HepG2 (cell line): ENCODE data around the gene GLB1L. TPM values are rescaled to one million over a fixed set of nuclear protein-coding genes. Genes with fewer than 3 reads are reported as not detected.
A peak's percentile ranks its signal among the peaks of the same experiment; 100 is the strongest.

Source experiments
- FIP1L1 ChIP-seq: fragments of 200-400 bp; formaldehyde crosslinking; IDR thresholded peaks from 2 replicates; pipeline ENCODE4 v1.6.1; 2018; ENCODE audit warnings: low read depth, mild to moderate bottlenecking, low read length, moderate library complexity, borderline replicate concordance; ENCODE audit not compliant: insufficient read depth
- FOXC1 ChIP-seq: sonication (generic); formaldehyde crosslinking; IDR thresholded peaks from 2 replicates; pipeline ENCODE4 v1.8.0; 2022; ENCODE audit warnings: mild to moderate bottlenecking, missing genetic modification reagents, borderline replicate concordance
- GTF3A ChIP-seq: sonication (generic); formaldehyde crosslinking; conservative IDR thresholded peaks from 2 replicates; pipeline ENCODE4 v1.4.0; 2020; ENCODE audit warnings: mild to moderate bottlenecking, missing genetic modification reagents
- HMGXB4 ChIP-seq, 2 experiments: sonication (generic) in 1 of 2; formaldehyde crosslinking in 1 of 2; IDR thresholded peaks; 2 replicates each; pipeline versions ENCODE4 v1.4.0 to v1.6.1; 2018 to 2020; ENCODE audit warnings: missing genetic modification reagents in 2 of 2, borderline replicate concordance in 1 of 2, low read depth in 1 of 2, mild to moderate bottlenecking in 1 of 2, missing biosample characterization in 1 of 2
- LBX2 ChIP-seq: sonication (generic); formaldehyde crosslinking; IDR thresholded peaks from 2 replicates; pipeline ENCODE4 v1.5.0; 2020; ENCODE audit warnings: missing genetic modification reagents, mild to moderate bottlenecking, borderline replicate concordance
- MTERF4 ChIP-seq: sonication (generic); formaldehyde crosslinking; IDR thresholded peaks from 2 replicates; pipeline ENCODE4 v1.8.0; 2023; ENCODE audit warnings: mild to moderate bottlenecking, missing genetic modification reagents
- POGZ ChIP-seq: sonication (generic); formaldehyde crosslinking; IDR thresholded peaks from 2 replicates; pipeline ENCODE4 v1.4.0; 2020; ENCODE audit warnings: mild to moderate bottlenecking, missing genetic modification reagents
- RNF219 ChIP-seq: sonication (generic); formaldehyde crosslinking; IDR thresholded peaks from 2 replicates; pipeline ENCODE4 v1.5.0; 2020; ENCODE audit warnings: mild to moderate bottlenecking, missing genetic modification reagents
- ZBTB10 ChIP-seq: sonication (generic); formaldehyde crosslinking; IDR thresholded peaks from 2 replicates; pipeline ENCODE4 v1.4.0; 2020; ENCODE audit warnings: missing genetic modification reagents, borderline replicate concordance
- ZFP37 ChIP-seq: sonication (generic); formaldehyde crosslinking; IDR thresholded peaks from 2 replicates; pipeline ENCODE4 v1.4.0; 2020; ENCODE audit warnings: missing genetic modification reagents, borderline replicate concordance
- ZKSCAN1 ChIP-seq: fragments of 150-350 bp; IDR thresholded peaks from 2 replicates; pipeline ENCODE4 v1.6.1; 2014; ENCODE audit warnings: low read length
- ZNF646 ChIP-seq: sonication (generic); formaldehyde crosslinking; IDR thresholded peaks from 2 replicates; pipeline ENCODE4 v1.9.0; 2021; ENCODE audit warnings: mild to moderate bottlenecking, missing genetic modification reagents
- ZNF768 ChIP-seq: sonication (generic); formaldehyde crosslinking; IDR thresholded peaks from 2 replicates; pipeline ENCODE4 v1.4.0; 2020; ENCODE audit warnings: missing genetic modification reagents
- polyA plus RNA-seq, 8 experiments: library from polyadenylated mRNA; depleted of rRNA in 3 of 8; stranded (reverse) in 7 of 8; unstranded in 1 of 8; fragments of >200 nt; fragmentation: Illumina TruSeq in 4 of 8; extraction: Trizol in 4 of 8; gene quantifications; 2 replicates each; pipeline versions ENCODE4 v1.2.1 to v1.2.3, GENCODE V29; 2011 to 2016; ENCODE audit warnings: low read depth in 4 of 8, missing spikeins in 1 of 8, mixed read lengths in 1 of 8; ENCODE audit not compliant: insufficient read depth in 1 of 8
- total RNA-seq, 5 experiments: library from RNA; depleted of rRNA; stranded (reverse); fragments of >200 nt; fragmentation: Illumina TruSeq; extraction: Trizol; gene quantifications; 2 replicates each; pipeline ENCODE4 v1.2.3, GENCODE V29; 2016; ENCODE audit warnings: low read depth in 1 of 5

Gene GLB1L
- total and polyA plus RNA-seq, 2 of the 13 experiments (the other 11 are each of a cell fraction or from before 2014, with no cell fraction given) = 6.8 to 7.3 TPM

- TF ChIP-seq LBX2 (CRISPR knock-in tag) = no peak; the same call in 1 of the 2 replicates
- TF ChIP-seq GTF3A (CRISPR knock-in tag) = peak; percentile 66
- TF ChIP-seq ZBTB10 (CRISPR knock-in tag) = peak; percentile 86; the same call in 1 of the 2 replicates
- TF ChIP-seq ZNF646 (CRISPR knock-in tag) = 0 out of 2 replicates have a peak, but pooled peaks have one; percentile 26
- no peak for TF ChIP-seq HMGXB4 (CRISPR knock-in tag; IDR thresholded peaks at IDR 0.05; ENCODE audit: borderline replicate concordance in 1 of 2, low read depth in 1 of 2)
- 0 out of 2 replicates have a peak, but pooled peaks have one; percentile 94 for TF ChIP-seq MTERF4 (CRISPR knock-in tag)
- TF ChIP-seq FOXC1 (CRISPR knock-in tag) = no peak
- TF ChIP-seq ZFP37 (CRISPR knock-in tag) = no peak
- TF ChIP-seq FIP1L1 = no peak
- TF ChIP-seq ZNF768 (CRISPR knock-in tag) = no peak
- no peak for TF ChIP-seq RNF219 (CRISPR knock-in tag)
- no peak for TF ChIP-seq ZKSCAN1
- no peak for TF ChIP-seq POGZ (CRISPR knock-in tag)
These were observed 27.0 kb downstream of the GLB1L start (continued) for GRCh38 chr2:219218217-219218731.
